GM06990 (cell line): Measurements from ENCODE around the gene KRT32.
A peak's percentile ranks its signal among the peaks of the same experiment; 100 is the strongest.

ENCODE experiments used
- DNase-seq: peaks from one replicate; pipeline ENCODE4 v3.0.0-alpha.2; 2011; ENCODE audit not compliant: insufficient read length; ENCODE audit errors: extremely low read depth
- H3K27me3 ChIP-seq: replicated peaks from 2 replicates; pipeline ENCODE4 v1.6.0; 2011; ENCODE audit warnings: low read length; ENCODE audit not compliant: control insufficient read depth, insufficient read depth
- H3K36me3 ChIP-seq: 2 replicates; pipeline ENCODE4 v1.5.1; 2011; ENCODE audit warnings: low read length; ENCODE audit not compliant: control insufficient read depth, insufficient read depth
- H3K4me3 ChIP-seq: replicated peaks from 2 replicates; pipeline ENCODE4 v1.5.1; 2011; ENCODE audit warnings: low read depth, mild to moderate bottlenecking, control low read depth, low read length
- CTCF ChIP-seq: IDR thresholded peaks from 2 replicates; pipeline ENCODE4 v1.5.1; 2011; ENCODE audit warnings: low read length, control low read depth, mild to moderate bottlenecking, inconsistent platforms; ENCODE audit not compliant: insufficient read depth, poor library complexity, severe bottlenecking

KRT32 gene

GRCh38 chr17:41420134-41420533 lies 47.1 kb downstream of the KRT32 start:
- TF ChIP-seq CTCF = no peak
- Histone ChIP-seq H3K36me3 (no peaks in the 10 kb centered on the region), H3K27me3 (no peaks in the 10 kb centered on the region), H3K4me3 (no peak overlapping the region)
- no peak for DNase-seq

- TF ChIP-seq CTCF = no peak
- DNase-seq = no peak
- Histone ChIP-seq H3K27me3 (no peaks in the 10 kb centered on the region), H3K4me3 (no peak overlapping the region), H3K36me3 (no peaks in the 10 kb centered on the region)
Measured at GRCh38 chr17:41419716-41420115, 47.5 kb downstream of the KRT32 start.

GRCh38 chr17:41418116-41418860 lies 48.9 kb downstream of the KRT32 start:
- no peaks in the 10 kb centered on the region for H3K36me3 ChIP-seq
- no peaks in the 10 kb centered on the region for H3K27me3 ChIP-seq
- no peak overlapping the region for H3K4me3 ChIP-seq
- no peak for DNase-seq
- no peak for TF ChIP-seq CTCF

GRCh38 chr17:41417576-41418015 lies 49.6 kb downstream of the KRT32 start:
- H3K4me3 ChIP-seq = no peak overlapping the region
- DNase-seq = no peak
- peak; percentile 75 for TF ChIP-seq CTCF
- H3K36me3 ChIP-seq = no peaks in the 10 kb centered on the region
- no peaks in the 10 kb centered on the region for H3K27me3 ChIP-seq

GRCh38 chr17:41417127-41417526 lies 50.1 kb downstream of the KRT32 start:
- TF ChIP-seq CTCF = no peak
- no peak for DNase-seq
- Histone ChIP-seq H3K4me3 (no peak overlapping the region), H3K27me3 (no peaks in the 10 kb centered on the region), H3K36me3 (no peaks in the 10 kb centered on the region)
